ENCODE data around the gene XRCC3.

DNA sequence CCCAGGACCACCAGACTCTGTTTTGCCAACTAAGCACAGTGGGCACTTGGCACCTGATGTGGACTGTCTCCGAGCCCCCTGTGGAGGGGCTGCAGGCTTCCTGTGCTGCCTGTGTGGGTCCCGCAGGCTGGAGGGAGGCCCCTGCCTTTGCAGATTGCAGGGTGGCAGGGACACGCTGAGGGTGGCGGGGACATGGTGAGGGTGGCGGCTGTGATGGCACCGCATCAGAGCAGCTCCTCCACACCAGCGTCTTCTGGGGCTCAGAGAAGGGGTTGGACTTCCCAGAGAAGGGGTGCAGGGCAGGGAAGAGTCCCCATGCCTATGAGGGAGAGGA, 8.5 kb upstream of the XRCC3 start:
- TF ChIP-seq, protein P1, sequence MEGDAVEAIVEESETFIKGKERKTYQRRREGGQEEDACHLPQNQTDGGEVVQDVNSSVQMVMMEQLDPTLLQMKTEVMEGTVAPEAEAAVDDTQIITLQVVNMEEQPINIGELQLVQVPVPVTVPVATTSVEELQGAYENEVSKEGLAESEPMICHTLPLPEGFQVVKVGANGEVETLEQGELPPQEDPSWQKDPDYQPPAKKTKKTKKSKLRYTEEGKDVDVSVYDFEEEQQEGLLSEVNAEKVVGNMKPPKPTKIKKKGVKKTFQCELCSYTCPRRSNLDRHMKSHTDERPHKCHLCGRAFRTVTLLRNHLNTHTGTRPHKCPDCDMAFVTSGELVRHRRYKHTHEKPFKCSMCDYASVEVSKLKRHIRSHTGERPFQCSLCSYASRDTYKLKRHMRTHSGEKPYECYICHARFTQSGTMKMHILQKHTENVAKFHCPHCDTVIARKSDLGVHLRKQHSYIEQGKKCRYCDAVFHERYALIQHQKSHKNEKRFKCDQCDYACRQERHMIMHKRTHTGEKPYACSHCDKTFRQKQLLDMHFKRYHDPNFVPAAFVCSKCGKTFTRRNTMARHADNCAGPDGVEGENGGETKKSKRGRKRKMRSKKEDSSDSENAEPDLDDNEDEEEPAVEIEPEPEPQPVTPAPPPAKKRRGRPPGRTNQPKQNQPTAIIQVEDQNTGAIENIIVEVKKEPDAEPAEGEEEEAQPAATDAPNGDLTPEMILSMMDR (IDR thresholded peaks at IDR 0.05), result no peak
- no peak for TF ChIP-seq POLR2AphosphoS5 (IDR thresholded peaks at IDR 0.05)
